Ishikawa (cell line): ENCODE measurements around the gene NEU4.

ENCODE experiments used
- EP300 ChIP-seq: IDR thresholded peaks from 2 replicates; pipeline ENCODE4 v1.6.1; 2012; ENCODE audit warnings: borderline replicate concordance
- MAX ChIP-seq: IDR thresholded peaks from 2 replicates; pipeline ENCODE4 v1.6.1; 2012
- REST ChIP-seq: IDR thresholded peaks from 2 replicates; pipeline ENCODE4 v1.6.1; 2012; ENCODE audit warnings: low read depth, mild to moderate bottlenecking

- TF ChIP-seq EP300 (no peak), REST (no peak), MAX (no peak)
Measured at GRCh38 chr2:241804326-241805229, 4.4 kb upstream of the NEU4 start.
